Fibroblast of the aortic adventitia (primary cell): ENCODE data around the gene PARP16. TPM values are rescaled to one million over a fixed set of nuclear protein-coding genes. Genes with fewer than 3 reads are reported as not detected.
A peak's percentile ranks its signal among the peaks of the same experiment; 100 is the strongest.

Experiments
- DNase-seq: peaks from one replicate; pipeline ENCODE4 v3.0.0-alpha.2; 2010; ENCODE audit warnings: low read depth
- H3K4me3 ChIP-seq: 2 replicates; pipeline ENCODE4 v1.5.1; 2011; ENCODE audit warnings: low read depth, mild to moderate bottlenecking, control low read depth, low read length, moderate library complexity
- CTCF ChIP-seq: IDR thresholded peaks from 2 replicates; pipeline ENCODE4 v1.5.1; 2011; ENCODE audit warnings: mild to moderate bottlenecking, low read length, control low read depth, inconsistent platforms; ENCODE audit not compliant: insufficient read depth
- total RNA-seq: library from RNA; depleted of rRNA; stranded (reverse); fragments of >200 nt; gene quantifications from 2 replicates; pipeline ENCODE4 v1.2.3, GENCODE V29; 2012; ENCODE audit warnings: low replicate concordance

The PARP16 gene
- 2.0 and 4.7 TPM in 2 replicates for total RNA-seq

GRCh38 chr15:65286704-65287519, at the start of gene PARP16:
Gene PARP16 (minus strand): TSS chr15:65286883. CDS start chr15:65286426, 457 bp downstream.
- peak; percentile 62 for DNase-seq
- H3K4me3 ChIP-seq: peak within 1 kb of the TSS; percentile 72
- TF ChIP-seq CTCF: peak; percentile 38

DNA sequence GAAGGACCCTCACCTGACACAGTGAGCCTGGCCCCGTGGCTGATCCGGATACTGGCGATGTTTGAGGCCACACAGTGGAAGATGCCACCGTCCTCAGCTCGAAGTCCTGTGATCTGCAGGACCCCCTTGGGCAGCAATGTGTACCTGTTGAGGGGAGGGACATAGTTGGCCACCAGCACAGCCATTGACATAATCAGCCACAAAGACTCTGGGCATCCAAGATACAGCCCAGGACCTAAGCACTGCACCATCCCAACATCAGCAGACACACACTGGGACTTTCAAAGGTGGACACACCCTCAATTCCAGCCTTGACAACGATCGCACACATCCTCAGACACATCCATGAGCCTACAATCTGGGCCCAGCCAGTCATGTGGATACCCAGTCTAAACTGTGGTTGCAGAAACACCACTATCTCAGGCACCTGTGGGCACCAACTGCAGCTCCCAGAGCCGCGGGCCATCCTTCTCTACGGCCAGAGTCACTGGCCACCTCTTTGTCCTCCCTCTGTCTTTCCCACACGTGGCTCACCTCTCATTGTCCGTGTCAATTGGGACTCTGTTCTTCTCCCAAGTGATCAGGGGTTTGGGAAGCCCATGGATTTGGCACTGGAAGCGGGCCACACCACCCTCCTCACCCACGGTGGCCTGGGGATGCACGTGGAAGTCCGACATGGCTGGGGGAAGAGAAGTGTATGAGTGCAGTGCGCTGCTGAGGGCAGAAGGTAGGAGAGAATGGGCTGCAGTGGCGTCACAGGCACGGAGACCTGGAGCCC, 48.8 kb upstream of the PARP16 start:
- no peak for TF ChIP-seq CTCF
- DNase-seq: no peak
- no peak overlapping the region for H3K4me3 ChIP-seq

DNA sequence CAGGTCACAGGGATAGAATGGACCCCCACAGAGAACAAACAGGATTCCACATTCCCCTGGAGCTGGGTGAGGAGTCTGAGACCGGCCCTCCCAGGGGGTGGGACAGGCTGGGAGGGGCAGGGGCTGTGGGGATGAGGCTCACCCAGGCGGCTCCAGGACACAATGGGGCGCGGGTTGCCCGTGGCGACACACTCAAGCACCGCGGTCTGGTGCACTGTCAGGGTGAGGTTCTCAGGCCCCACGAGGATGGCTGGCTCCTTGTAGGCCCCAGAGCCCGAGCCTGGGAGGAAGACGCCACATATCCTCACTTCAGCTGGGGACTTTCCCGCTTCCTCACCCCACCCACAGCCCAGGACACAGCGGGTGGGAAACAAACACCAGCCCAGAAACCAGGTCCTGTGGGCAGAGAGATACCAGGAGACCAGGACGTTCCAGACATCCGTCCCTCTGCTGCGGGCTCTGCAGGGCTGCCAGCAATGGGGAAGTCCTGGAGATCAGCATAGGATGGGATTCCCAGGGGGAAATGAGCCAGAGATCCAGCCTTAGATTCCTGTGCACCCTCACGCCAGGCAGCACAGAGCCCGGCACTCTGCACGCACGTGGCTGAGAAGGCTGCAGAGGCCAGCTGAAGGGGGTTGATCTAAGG, 48.0 kb upstream of the PARP16 start:
- no peak for TF ChIP-seq CTCF
- H3K4me3 ChIP-seq: no peak overlapping the region
- no peak for DNase-seq

- no peak for DNase-seq
These were observed 47.2 kb upstream of the PARP16 start for GRCh38 chr15:65333856-65334255.

GRCh38 chr15:65333148-65333820, 46.6 kb upstream of the PARP16 start:
- H3K4me3 ChIP-seq: no peak overlapping the region
- no peak for TF ChIP-seq CTCF
- DNase-seq: no peak

More at GRCh38 chr15:65333856-65334255, 47.2 kb upstream of the PARP16 start:
- no peak overlapping the region for H3K4me3 ChIP-seq
- no peak for TF ChIP-seq CTCF
